OCI-LY7 (cell line): ENCODE data around the gene TBC1D32. TPM values are rescaled to one million over a fixed set of nuclear protein-coding genes. Genes with fewer than 3 reads are reported as not detected.

Source experiments
- BruUV-seq: library from RNA; stranded (reverse); fragments of 400-500 nt; replicated peaks from 2 replicates; lab custom pipeline; 2021; lab: Mats Ljungman, UMichigan
- CTCF ChIA-PET: fragments of 300-600 bp; sonication (Branson Sonifier 250); formaldehyde crosslinking; loops from one replicate; lab custom pipeline; 2022; ENCODE audit warnings: antibody characterized with exemption; ENCODE audit not compliant: unreplicated experiment; lab: Charles Lee
- POLR2A ChIA-PET: fragments of 300-600 bp; sonication (Branson Sonifier 250); formaldehyde crosslinking; loops from one replicate; lab custom pipeline; 2022; ENCODE audit warnings: antibody characterized with exemption; lab: Charles Lee
- DNase-seq: peaks from one replicate; pipeline ENCODE4 v3.0.0-alpha.2; 2015; ENCODE audit warnings: low spot score
- H2AFZ ChIP-seq: fragments of 200-600 bp; sonication (generic), shearing (Covaris generic); 2 replicates; pipeline ENCODE4 v1.6.1; 2014; ENCODE audit warnings: mild to moderate bottlenecking, antibody characterized with exemption, low read length, moderate library complexity
- H3K27ac ChIP-seq: fragments of 200-600 bp; sonication (generic); 2 replicates; pipeline ENCODE4 v1.5.1; 2014; ENCODE audit warnings: mixed run types, low read depth, mild to moderate bottlenecking, moderate library complexity, low read length, inconsistent platforms; ENCODE audit not compliant: poor library complexity, severe bottlenecking
- H3K36me3 ChIP-seq: fragments of 200-600 bp; sonication (generic); 2 replicates; pipeline ENCODE4 v1.6.1; 2014; ENCODE audit warnings: mild to moderate bottlenecking, antibody characterized with exemption, low read length, moderate library complexity, mixed read lengths; ENCODE audit not compliant: insufficient read depth
- H3K4me1 ChIP-seq: fragments of 200-600 bp; sonication (generic); 2 replicates; pipeline ENCODE4 v1.5.1; 2014; ENCODE audit warnings: mild to moderate bottlenecking, low read length; ENCODE audit not compliant: insufficient read depth, poor library complexity, severe bottlenecking
- H3K4me2 ChIP-seq: fragments of 200-600 bp; sonication (generic); 2 replicates; pipeline ENCODE4 v1.6.1; 2014; ENCODE audit warnings: mild to moderate bottlenecking, low read length
- H3K4me3 ChIP-seq: fragments of 200-600 bp; sonication (generic); 2 replicates; pipeline ENCODE4 v1.5.1; 2014; ENCODE audit warnings: mild to moderate bottlenecking, low read depth, low read length; ENCODE audit not compliant: poor library complexity, severe bottlenecking
- H3K79me2 ChIP-seq: fragments of 200-600 bp; sonication (generic); 2 replicates; pipeline ENCODE4 v1.6.1; 2016; ENCODE audit warnings: low read depth, mild to moderate bottlenecking, low read length, moderate library complexity, mixed read lengths; ENCODE audit not compliant: insufficient read depth
- H3K9me2 ChIP-seq: fragments of 200-600 bp; sonication (generic); 2 replicates; pipeline ENCODE4 v1.6.1; 2016; ENCODE audit warnings: mild to moderate bottlenecking, low read length, mixed read lengths; ENCODE audit not compliant: insufficient read depth
- H3K9me3 ChIP-seq: fragments of 200-600 bp; sonication (generic); 2 replicates; pipeline ENCODE4 v1.6.1; 2014; ENCODE audit warnings: mild to moderate bottlenecking, mixed run types, low read length, mixed read lengths
- H4K20me1 ChIP-seq: fragments of 200-600 bp; sonication (generic); 2 replicates; pipeline ENCODE4 v1.6.1; 2014; ENCODE audit warnings: mild to moderate bottlenecking, antibody characterized with exemption, low read length, moderate library complexity, mixed read lengths; ENCODE audit not compliant: insufficient read depth
- EZH2phosphoT487 ChIP-seq: fragments of 200-600 bp; sonication (generic); IDR thresholded peaks from 2 replicates; pipeline ENCODE4 v1.6.1; 2018; ENCODE audit warnings: low read depth, borderline replicate concordance, mild to moderate bottlenecking, mixed run types, antibody characterized with exemption, low read length, moderate library complexity, mixed read lengths
- intact Hi-C: fragments of 100-400 bp; cut with micrococcal nuclease; formaldehyde crosslinking; loops from one replicate; pipeline ENCODE4 v1.10.0; 2022; ENCODE audit not compliant: unreplicated experiment
- total RNA-seq, 2 experiments: library from RNA; depleted of rRNA in 1 of 2; stranded (reverse); fragments of >200 nt in 1 of 2; shearing (Covaris generic) in 1 of 2; gene quantifications; 2 replicates each; pipeline ENCODE4 v1.2.3, GENCODE V29; 2014 to 2022
- TF ChIP-seq, protein P1 (sequence below): fragments of 200-600 bp; sonication (generic); conservative IDR thresholded peaks from 2 replicates; pipeline ENCODE4 v1.5.1; 2014; ENCODE audit warnings: mild to moderate bottlenecking, antibody characterized with exemption, low read length, moderate library complexity, mixed read lengths

Gene TBC1D32
- total RNA-seq, 2 experiments from 2014 or later: 3.8 to 5.1 TPM

DNA sequence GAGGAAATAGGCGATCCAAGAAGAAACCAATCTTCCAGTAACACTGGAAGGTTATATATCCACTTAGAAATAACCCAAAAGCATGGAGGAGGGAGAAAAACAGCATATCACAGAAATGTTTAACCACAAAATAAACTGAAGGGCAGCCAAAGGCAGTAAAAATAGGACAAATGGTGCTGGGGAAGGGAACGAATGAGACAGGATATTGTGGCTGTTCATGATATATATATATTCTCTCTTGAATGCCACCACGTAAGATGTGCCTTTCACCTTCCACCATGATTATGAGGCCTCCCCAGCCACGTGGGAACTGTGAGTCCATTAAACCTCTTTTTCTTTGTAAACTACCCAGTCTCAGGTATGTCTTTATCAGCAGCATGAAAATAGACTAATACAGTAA, 162.4 kb downstream of the TBC1D32 start:
- Histone ChIP-seq H3K9me3 (no peaks in the 10 kb centered on the region), H3K4me3 (no peak overlapping the region), H2AFZ (no peak overlapping the region), H3K4me1 (no peaks in the 10 kb centered on the region), H3K4me2 (no peak overlapping the region), H3K79me2 (no peaks in the 10 kb centered on the region), H4K20me1 (no peaks in the 10 kb centered on the region), H3K36me3 (no peaks in the 10 kb centered on the region), H3K9me2 (no peaks in the 10 kb centered on the region), H3K27ac (no peak overlapping the region)
- ChIA-PET POLR2A (no interaction called here), CTCF (no interaction called here)
- DNase-seq: no peak
- no peak for TF ChIP-seq EZH2phosphoT487
- TF ChIP-seq, protein P1, sequence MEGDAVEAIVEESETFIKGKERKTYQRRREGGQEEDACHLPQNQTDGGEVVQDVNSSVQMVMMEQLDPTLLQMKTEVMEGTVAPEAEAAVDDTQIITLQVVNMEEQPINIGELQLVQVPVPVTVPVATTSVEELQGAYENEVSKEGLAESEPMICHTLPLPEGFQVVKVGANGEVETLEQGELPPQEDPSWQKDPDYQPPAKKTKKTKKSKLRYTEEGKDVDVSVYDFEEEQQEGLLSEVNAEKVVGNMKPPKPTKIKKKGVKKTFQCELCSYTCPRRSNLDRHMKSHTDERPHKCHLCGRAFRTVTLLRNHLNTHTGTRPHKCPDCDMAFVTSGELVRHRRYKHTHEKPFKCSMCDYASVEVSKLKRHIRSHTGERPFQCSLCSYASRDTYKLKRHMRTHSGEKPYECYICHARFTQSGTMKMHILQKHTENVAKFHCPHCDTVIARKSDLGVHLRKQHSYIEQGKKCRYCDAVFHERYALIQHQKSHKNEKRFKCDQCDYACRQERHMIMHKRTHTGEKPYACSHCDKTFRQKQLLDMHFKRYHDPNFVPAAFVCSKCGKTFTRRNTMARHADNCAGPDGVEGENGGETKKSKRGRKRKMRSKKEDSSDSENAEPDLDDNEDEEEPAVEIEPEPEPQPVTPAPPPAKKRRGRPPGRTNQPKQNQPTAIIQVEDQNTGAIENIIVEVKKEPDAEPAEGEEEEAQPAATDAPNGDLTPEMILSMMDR: no peak
- intact Hi-C loops: no loop called here
- BruUV-seq: no TSS peak

DNA sequence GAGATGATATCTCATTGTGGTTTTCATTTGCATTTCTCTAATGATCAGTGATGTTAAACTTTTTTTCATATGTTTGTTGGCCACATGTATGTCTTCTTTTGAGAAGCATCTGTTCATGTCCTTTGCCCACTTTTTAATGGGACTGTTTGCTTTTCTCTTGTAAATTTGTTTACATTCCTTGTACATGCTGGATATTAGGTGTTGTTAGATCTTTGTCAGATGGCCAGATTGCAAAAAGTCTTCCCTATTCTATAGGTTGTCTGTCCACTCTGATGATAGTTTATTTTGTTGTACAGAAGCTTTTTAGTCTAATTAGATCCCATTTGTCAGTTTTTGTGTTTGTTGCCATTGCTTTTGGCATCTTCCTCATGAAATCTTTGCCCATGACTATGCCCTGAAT, 172.4 kb downstream of the TBC1D32 start:
- TF ChIP-seq, protein P1: no peak
- TF ChIP-seq EZH2phosphoT487: no peak
- ChIA-PET POLR2A (no interaction called here), CTCF (no interaction called here)
- Histone ChIP-seq H3K4me2 (no peak overlapping the region), H3K79me2 (no peaks in the 10 kb centered on the region), H2AFZ (no peak overlapping the region), H3K9me3 (no peaks in the 10 kb centered on the region), H3K36me3 (no peaks in the 10 kb centered on the region), H3K4me1 (no peaks in the 10 kb centered on the region), H3K27ac (no peak overlapping the region), H3K9me2 (no peaks in the 10 kb centered on the region), H4K20me1 (no peaks in the 10 kb centered on the region), H3K4me3 (no peak overlapping the region)
- intact Hi-C loops: no loop called here
- BruUV-seq: no TSS peak
- no peak for DNase-seq

DNA sequence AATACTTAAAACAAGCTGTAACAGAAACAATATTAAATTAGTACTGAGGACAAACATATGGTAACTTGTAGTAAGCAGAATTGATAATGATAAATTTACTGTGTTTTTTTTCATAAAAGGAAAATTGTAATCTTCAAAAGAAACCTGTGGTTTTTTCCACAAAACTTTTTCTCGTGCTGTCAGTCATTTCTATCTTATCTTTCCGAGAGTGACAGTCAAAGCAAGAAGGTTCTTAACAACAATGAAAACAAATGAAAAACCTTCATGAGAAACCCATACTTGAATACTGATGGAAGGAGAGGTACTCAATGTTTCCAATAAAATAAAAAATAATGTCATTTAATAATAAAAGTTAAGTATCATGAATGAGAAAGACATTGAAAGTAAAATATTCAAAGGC, 174.0 kb downstream of the TBC1D32 start:
- Histone ChIP-seq H3K9me3 (no peaks in the 10 kb centered on the region), H3K9me2 (no peaks in the 10 kb centered on the region), H3K36me3 (no peaks in the 10 kb centered on the region), H3K4me3 (no peak overlapping the region), H3K27ac (no peak overlapping the region), H4K20me1 (no peaks in the 10 kb centered on the region), H2AFZ (no peak overlapping the region), H3K79me2 (no peaks in the 10 kb centered on the region), H3K4me1 (no peaks in the 10 kb centered on the region), H3K4me2 (no peak overlapping the region)
- BruUV-seq: no TSS peak
- intact Hi-C loops: no loop called here
- DNase-seq: no peak
- ChIA-PET POLR2A (interaction anchor here (0.6 to 0.7 kb wide), 3 partner anchors 135 to 564 kb away, joined by 3 read pairs; no protein-coding TSS in a partner anchor), CTCF (no interaction called here)
- TF ChIP-seq, protein P1: no peak
- TF ChIP-seq EZH2phosphoT487: no peak
